Tibial nerve (tissue), 4 donors: ENCODE results near the gene KIF6. TPM values are rescaled to one million over a fixed set of nuclear protein-coding genes. Genes with fewer than 3 reads are reported as not detected.

Experiments
- DNase-seq, 2 donors: peaks; one replicate each; pipeline ENCODE4 v3.0.0-alpha.2; 2019; ENCODE audit warnings: low spot score in 2 of 2
- H3K27ac ChIP-seq, 4 donors: fragments of 200-600 bp; sonication (generic) in 3 of 4; one replicate each; pipeline ENCODE4 v1.5.1; 2017 to 2019; ENCODE audit warnings: mild to moderate bottlenecking in 1 of 4
- H3K27me3 ChIP-seq, 2 donors: fragments of 200-600 bp; sonication (generic) in 1 of 2; one replicate each; pipeline versions ENCODE4 v1.5.1 to v1.6.0; 2017 to 2019
- H3K36me3 ChIP-seq, 3 donors: fragments of 200-600 bp; sonication (generic); one replicate each; pipeline ENCODE4 v1.5.1; 2018 to 2019
- H3K4me1 ChIP-seq, 4 donors: fragments of 200-600 bp; sonication (generic) in 3 of 4; one replicate each; pipeline ENCODE4 v1.5.1; 2017 to 2019
- H3K4me3 ChIP-seq, 4 donors: fragments of 200-600 bp; sonication (generic) in 3 of 4; one replicate each; pipeline ENCODE4 v1.5.1; 2017 to 2019; ENCODE audit warnings: mild to moderate bottlenecking in 1 of 4, moderate library complexity in 1 of 4
- H3K9me3 ChIP-seq, 4 donors: fragments of 200-600 bp; sonication (generic) in 3 of 4; one replicate each; pipeline ENCODE4 v1.5.1; 2017 to 2019
- EP300 ChIP-seq, 2 donors: sonication (generic); formaldehyde crosslinking; IDR thresholded peaks; one replicate each; pipeline ENCODE4 v1.6.1; 2017; ENCODE audit warnings: antibody characterized with exemption in 2 of 2, mild to moderate bottlenecking in 1 of 2
- POLR2A ChIP-seq, 2 donors: fragments of 450-650 bp; IDR thresholded peaks; one replicate each; pipeline ENCODE4 v1.6.1; 2017; ENCODE audit warnings: antibody characterized with exemption in 2 of 2, mild to moderate bottlenecking in 2 of 2, moderate library complexity in 2 of 2
- WGBS, 2 donors: methylation state at CpG; one replicate each; pipeline ENCODE4 v1.1.5; 2018; 5-methylcytosine and 5-hydroxymethylcytosine counted together
- total RNA-seq, 4 donors: library from RNA; depleted of rRNA; stranded (reverse); fragments of >200 nt; gene quantifications; one replicate each; pipeline ENCODE4 v1.1.0, GENCODE V29; 2016
- TF ChIP-seq, protein P1 (sequence below), 5 experiments: fragments of 200-600 bp in 3 of 5; fragments of 450-650 bp in 2 of 5; sonication (generic) in 3 of 5; IDR thresholded peaks; one replicate each; pipeline ENCODE4 v1.5.1; 2016 to 2019; ENCODE audit warnings: antibody characterized with exemption in 5 of 5, mild to moderate bottlenecking in 3 of 5, moderate library complexity in 2 of 5

KIF6 gene
- total RNA-seq, 4 donors from 2014 or later: 0.22 to 0.59 TPM; not detected in 2

DNA sequence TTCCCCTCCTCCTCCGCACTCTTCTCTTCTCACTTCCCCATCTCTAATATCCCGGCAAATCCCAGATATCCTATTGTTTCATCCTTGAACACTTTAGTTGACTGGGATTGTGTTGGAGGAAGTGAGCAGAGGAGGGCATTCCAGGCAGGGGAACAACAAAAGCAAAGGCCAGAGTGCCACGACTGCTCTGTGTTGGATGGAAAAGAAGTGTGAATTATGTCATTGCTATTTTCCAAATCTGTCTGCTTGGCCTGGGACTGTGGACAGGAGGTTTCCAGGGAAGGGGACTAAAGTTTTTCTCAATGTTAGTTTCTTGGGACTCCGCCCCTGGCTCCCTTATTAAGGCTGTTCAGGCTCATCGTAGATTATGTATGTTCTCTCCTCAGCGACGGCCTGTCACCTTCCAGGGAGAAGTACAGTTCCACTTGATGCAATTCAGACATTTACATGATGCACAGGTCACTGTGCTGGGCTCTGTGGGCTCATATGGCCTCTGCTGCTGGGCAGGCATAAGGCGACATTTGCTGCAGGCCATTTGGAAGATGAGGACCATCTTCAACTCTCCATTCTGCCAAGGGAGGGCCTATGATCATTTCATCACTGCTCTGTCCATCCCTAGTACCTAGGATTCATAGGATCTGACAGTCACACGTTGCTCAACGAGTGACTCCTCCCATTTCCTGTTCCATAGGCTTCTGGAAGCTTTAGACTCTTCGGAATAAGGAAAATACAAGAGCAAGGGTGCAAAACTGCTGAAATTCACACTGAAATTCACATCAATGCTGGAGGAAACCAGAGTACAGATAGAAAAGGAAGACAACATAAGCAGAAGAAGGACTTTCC, 303.6 kb downstream of the KIF6 start:
- Histone ChIP-seq H3K36me3 (no peaks in the 10 kb centered on the region), H3K27ac (peak overlapping the region in 2 of 4 donors; percentile 17 to 72), H3K4me3 (no peak overlapping the region), H3K4me1 (peaks cover 0 to 23% (median 0%) of the 10 kb centered on the region in 4 donors), H3K27me3 (no peaks in the 10 kb centered on the region), H3K9me3 (no peaks in the 10 kb centered on the region)
- 70 to 79% methylated on average over 11 of the region's 11 CpGs for WGBS, 2 donors
- DNase-seq: no peak
- TF ChIP-seq EP300 (IDR thresholded peaks at IDR 0.05) (no peak), POLR2A (IDR thresholded peaks at IDR 0.05) (no peak)
- TF ChIP-seq, protein P1, sequence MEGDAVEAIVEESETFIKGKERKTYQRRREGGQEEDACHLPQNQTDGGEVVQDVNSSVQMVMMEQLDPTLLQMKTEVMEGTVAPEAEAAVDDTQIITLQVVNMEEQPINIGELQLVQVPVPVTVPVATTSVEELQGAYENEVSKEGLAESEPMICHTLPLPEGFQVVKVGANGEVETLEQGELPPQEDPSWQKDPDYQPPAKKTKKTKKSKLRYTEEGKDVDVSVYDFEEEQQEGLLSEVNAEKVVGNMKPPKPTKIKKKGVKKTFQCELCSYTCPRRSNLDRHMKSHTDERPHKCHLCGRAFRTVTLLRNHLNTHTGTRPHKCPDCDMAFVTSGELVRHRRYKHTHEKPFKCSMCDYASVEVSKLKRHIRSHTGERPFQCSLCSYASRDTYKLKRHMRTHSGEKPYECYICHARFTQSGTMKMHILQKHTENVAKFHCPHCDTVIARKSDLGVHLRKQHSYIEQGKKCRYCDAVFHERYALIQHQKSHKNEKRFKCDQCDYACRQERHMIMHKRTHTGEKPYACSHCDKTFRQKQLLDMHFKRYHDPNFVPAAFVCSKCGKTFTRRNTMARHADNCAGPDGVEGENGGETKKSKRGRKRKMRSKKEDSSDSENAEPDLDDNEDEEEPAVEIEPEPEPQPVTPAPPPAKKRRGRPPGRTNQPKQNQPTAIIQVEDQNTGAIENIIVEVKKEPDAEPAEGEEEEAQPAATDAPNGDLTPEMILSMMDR (IDR thresholded peaks at IDR 0.05): no peak

DNA sequence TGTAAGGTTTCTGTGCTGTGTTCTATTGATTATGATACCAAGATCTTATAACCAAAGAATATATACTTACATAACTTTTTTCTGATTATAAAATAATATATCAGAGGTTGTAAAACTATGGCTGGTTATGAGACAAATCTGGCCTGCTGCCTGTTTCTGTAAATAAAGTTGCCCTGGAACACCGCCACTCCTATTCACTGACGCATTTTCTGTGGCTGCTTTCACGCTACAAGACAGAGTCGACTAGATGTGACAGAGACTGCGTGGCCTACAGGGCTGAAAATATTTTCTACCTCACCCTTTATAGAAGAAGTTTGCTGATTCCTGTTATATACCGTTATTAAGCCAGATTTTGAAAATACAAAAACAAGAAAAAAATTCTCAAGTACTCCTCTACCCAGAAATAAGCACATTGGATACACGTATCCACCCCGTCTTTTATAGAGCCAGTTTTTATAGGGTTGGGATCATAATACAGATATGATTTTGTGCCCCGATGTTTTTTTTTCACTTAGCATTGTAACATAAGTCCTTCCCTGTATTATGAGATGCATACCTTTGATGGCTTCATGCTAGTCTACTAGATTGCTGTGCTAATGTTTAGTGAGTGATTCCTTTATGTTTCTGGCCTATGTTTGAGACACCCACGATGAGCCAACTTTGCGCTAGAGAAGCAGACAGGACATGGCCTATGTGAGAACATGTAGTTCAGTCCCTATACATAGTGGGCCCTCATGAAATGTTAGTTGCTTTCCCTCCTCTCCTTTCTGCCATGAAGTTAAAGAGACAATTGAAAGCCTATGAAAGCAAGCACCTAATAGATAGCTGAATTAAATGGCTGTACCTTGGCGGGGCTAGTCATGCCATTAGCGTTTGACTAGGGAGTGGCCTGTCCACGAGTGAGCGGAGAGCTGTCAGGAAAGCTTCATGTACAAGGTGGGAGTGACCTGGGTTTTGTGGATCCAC, 304.6 kb downstream of the KIF6 start:
- no peaks in the 10 kb centered on the region for H3K36me3 ChIP-seq
- DNase-seq: no peak
- 68 to 74% methylated on average over 15 of the region's 15 CpGs for WGBS, 2 donors
- H3K27ac ChIP-seq: peak overlapping the region in 2 of 4 donors; percentile 15 to 72
- H3K27me3 ChIP-seq: no peaks in the 10 kb centered on the region
- peaks cover 0 to 13% (median 0%) of the 10 kb centered on the region in 4 donors for H3K4me1 ChIP-seq
- H3K4me3 ChIP-seq: no peak overlapping the region
- TF ChIP-seq, protein P1 (IDR thresholded peaks at IDR 0.05): no peak
- TF ChIP-seq POLR2A (IDR thresholded peaks at IDR 0.05) (no peak), EP300 (IDR thresholded peaks at IDR 0.05) (no peak)
- no peaks in the 10 kb centered on the region for H3K9me3 ChIP-seq

DNA sequence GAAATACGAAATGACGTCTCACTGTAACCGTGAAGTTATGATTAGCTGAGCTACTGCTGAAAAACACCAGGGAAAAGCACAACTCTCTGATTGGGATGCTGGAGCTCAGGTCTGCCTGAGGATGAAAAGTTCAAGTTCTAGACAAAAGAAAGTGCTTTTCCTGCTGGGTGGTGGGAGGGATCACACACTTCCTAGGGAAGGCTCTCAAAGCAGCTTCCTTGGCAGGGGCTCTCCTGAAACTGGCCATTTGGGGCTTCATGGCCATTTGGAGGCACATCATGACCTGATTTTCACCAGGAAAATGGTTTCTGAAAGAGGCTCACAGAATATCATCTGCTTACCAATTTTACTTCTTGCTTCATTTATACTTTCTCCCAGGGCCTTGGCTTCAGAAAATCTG, 305.6 kb downstream of the KIF6 start:
- WGBS, 2 donors: 83 to 85% methylated on average over 3 of the region's 3 CpGs
- no peaks in the 10 kb centered on the region for H3K9me3 ChIP-seq
- H3K4me3 ChIP-seq: no peak overlapping the region
- peak overlapping the region in 2 of 4 donors; percentile 3 to 49 for H3K27ac ChIP-seq
- H3K36me3 ChIP-seq: no peaks in the 10 kb centered on the region
- DNase-seq: no peak
- peaks cover 0 to 13% (median 0%) of the 10 kb centered on the region in 4 donors for H3K4me1 ChIP-seq
- no peak for TF ChIP-seq EP300 (IDR thresholded peaks at IDR 0.05)
- TF ChIP-seq, protein P1 (IDR thresholded peaks at IDR 0.05): no peak
- TF ChIP-seq POLR2A (IDR thresholded peaks at IDR 0.05): no peak
- no peaks in the 10 kb centered on the region for H3K27me3 ChIP-seq

DNA sequence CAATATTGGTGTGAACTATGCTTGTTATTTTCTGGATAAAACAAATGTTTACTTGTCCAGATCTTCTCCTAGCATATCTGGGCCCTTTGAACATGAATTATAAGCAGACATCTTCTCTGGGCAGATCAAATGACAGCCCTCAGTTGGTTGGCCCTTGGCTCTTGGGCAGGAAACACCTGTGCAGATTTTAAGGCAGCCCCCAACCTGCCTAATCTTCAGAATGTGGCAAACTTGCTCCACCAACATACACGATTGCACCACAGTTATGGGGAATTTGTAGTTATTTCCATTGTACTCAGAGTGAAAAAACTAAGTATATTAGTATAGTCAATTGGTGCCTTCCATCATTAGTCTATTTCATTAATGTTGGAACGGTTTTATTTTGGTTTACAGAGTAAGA, 307.8 kb downstream of the KIF6 start:
- H3K4me1 ChIP-seq: peaks cover 0 to 13% (median 0%) of the 10 kb centered on the region in 4 donors
- H3K9me3 ChIP-seq: no peaks in the 10 kb centered on the region
- H3K36me3 ChIP-seq: no peaks in the 10 kb centered on the region
- no peak for DNase-seq
- TF ChIP-seq POLR2A (IDR thresholded peaks at IDR 0.05): no peak
- TF ChIP-seq, protein P1 (IDR thresholded peaks at IDR 0.05): no peak
- TF ChIP-seq EP300 (IDR thresholded peaks at IDR 0.05): no peak
- WGBS, 2 donors: 83 to 84% methylated on average over 2 of the region's 2 CpGs
- no peak overlapping the region for H3K4me3 ChIP-seq
- peak overlapping the region in 1 of 4 donors; percentile 13 for H3K27ac ChIP-seq
- H3K27me3 ChIP-seq: no peaks in the 10 kb centered on the region
